Right kidney (tissue), 1 donor: ENCODE measurements around the gene FAM3D.

Experiments used
- DNase-seq: peaks from one replicate; pipeline ENCODE4 v3.0.0-alpha.2; 2016

The FAM3D gene

GRCh38 chr3:58626841-58627569, 39.6 kb downstream of the FAM3D start:
- DNase-seq, result no peak

GRCh38 chr3:58625196-58625824, 41.3 kb downstream of the FAM3D start:
- no peak for DNase-seq

GRCh38 chr3:58624550-58624949, 42.0 kb downstream of the FAM3D start:
- DNase-seq, result no peak

GRCh38 chr3:58623961-58624360, 42.6 kb downstream of the FAM3D start:
- DNase-seq, result no peak

- no peak for DNase-seq
Measured at GRCh38 chr3:58623478-58623877, 43.1 kb downstream of the FAM3D start.

GRCh38 chr3:58622892-58623291, 43.7 kb downstream of the FAM3D start:
- no peak for DNase-seq

GRCh38 chr3:58622436-58622835, 44.1 kb downstream of the FAM3D start:
- no peak for DNase-seq

- DNase-seq, result no peak
Measured at GRCh38 chr3:58621086-58621830, 45.3 kb downstream of the FAM3D start.

- no peak for DNase-seq
Measured at GRCh38 chr3:58620421-58620820, 46.2 kb downstream of the FAM3D start.

- DNase-seq, result peak; percentile 56
Measured at GRCh38 chr3:58617338-58617761, 49.2 kb downstream of the FAM3D start.

GRCh38 chr3:58613236-58614132, 53.1 kb downstream of the FAM3D start:
- no peak for DNase-seq

- DNase-seq, result no peak
Measured at GRCh38 chr3:58612830-58613229, 53.7 kb downstream of the FAM3D start.

- no peak for DNase-seq
Measured at GRCh38 chr3:58609990-58610389, 56.6 kb downstream of the FAM3D start.

GRCh38 chr3:58608648-58609047, 57.9 kb downstream of the FAM3D start:
- DNase-seq, result no peak

GRCh38 chr3:58607816-58608215, 58.8 kb downstream of the FAM3D start:
- no peak for DNase-seq

- no peak for DNase-seq
Measured at GRCh38 chr3:58606693-58607092, 59.9 kb downstream of the FAM3D start.

GRCh38 chr3:58604031-58604430, 62.5 kb downstream of the FAM3D start:
- no peak for DNase-seq

- DNase-seq, result no peak
Measured at GRCh38 chr3:58603606-58604005, 63.0 kb downstream of the FAM3D start.

GRCh38 chr3:58597770-58598310, 68.7 kb downstream of the FAM3D start:
- no peak for DNase-seq

GRCh38 chr3:58596834-58597518, 69.6 kb downstream of the FAM3D start:
- no peak for DNase-seq

- DNase-seq, result no peak
Measured at GRCh38 chr3:58594117-58594516, 72.5 kb downstream of the FAM3D start.
